SK-N-SH (cell line): ENCODE data around the gene TSPYL4. TPM values are rescaled to one million over a fixed set of nuclear protein-coding genes. Genes with fewer than 3 reads are reported as not detected.

Experiments
- CTCF ChIA-PET: fragments of 300-600, 350-600 bp; formaldehyde crosslinking; extraction: SDS; loops from one replicate; lab custom pipeline; 2021; lab: Yijun Ruan, JAX
- POLR2A ChIA-PET: fragments of 350-600 bp; sonication (Branson Sonifier 250); formaldehyde crosslinking; extraction: SDS; loops from one replicate; lab custom pipeline; 2020; ENCODE audit warnings: antibody characterized with exemption, inconsistent platforms; lab: Yijun Ruan, JAX
- DNase-seq: peaks from one replicate; pipeline ENCODE4 v3.0.0; 2012
- H2AFZ ChIP-seq: fragments of 200-600 bp; sonication (generic); 2 replicates; pipeline ENCODE4 v1.8.1; 2016; ENCODE audit warnings: antibody characterized with exemption, mild to moderate bottlenecking, low read depth
- H3F3A ChIP-seq: fragments of 200-600 bp; sonication (generic); replicated peaks from 2 replicates; pipeline ENCODE3; 2016; ENCODE audit warnings: antibody characterized with exemption, mild to moderate bottlenecking; ENCODE audit not compliant: insufficient read depth
- H3K27ac ChIP-seq, 2 experiments: fragments of 200-500 bp in 1 of 2; fragments of 200-600 bp in 1 of 2; sonication (Bioruptor generic) in 1 of 2; sonication (generic), shearing (Covaris generic) in 1 of 2; 2 replicates each; pipeline versions ENCODE4 v1.5.1 to v1.6.1; 2014 to 2016; ENCODE audit warnings: low read depth in 2 of 2, inconsistent platforms in 1 of 2, low read length in 1 of 2, mild to moderate bottlenecking in 1 of 2, mixed read lengths in 1 of 2
- H3K27me3 ChIP-seq: fragments of 200-600 bp; sonication (generic), shearing (Covaris generic); 2 replicates; pipeline ENCODE4 v1.6.1; 2016; ENCODE audit warnings: mixed run types; ENCODE audit not compliant: insufficient read depth
- H3K36me3 ChIP-seq, 2 experiments: fragments of 200-500 bp in 1 of 2; fragments of 200-600 bp in 1 of 2; sonication (Bioruptor generic) in 1 of 2; sonication (generic) in 1 of 2; replicated peaks in 1 of 2; 2 replicates each; pipeline versions ENCODE3 to v1.5.1; 2014 to 2016; ENCODE audit warnings: low read length in 1 of 2, mild to moderate bottlenecking in 1 of 2; ENCODE audit not compliant: insufficient read depth in 2 of 2, control insufficient read depth in 1 of 2
- H3K4me1 ChIP-seq, 2 experiments: fragments of 200-500 bp in 1 of 2; fragments of 200-600 bp in 1 of 2; sonication (Bioruptor generic) in 1 of 2; sonication (generic), shearing (Covaris generic) in 1 of 2; 2 replicates each; pipeline versions ENCODE4 v1.5.1 to v1.6.1; 2014 to 2016; ENCODE audit warnings: low read depth in 1 of 2, low read length in 1 of 2, mixed run types in 1 of 2; ENCODE audit not compliant: insufficient read depth in 2 of 2, control insufficient read depth in 1 of 2
- H3K4me2 ChIP-seq: fragments of 200-600 bp; sonication (generic), shearing (Covaris generic); 2 replicates; pipeline ENCODE4 v1.6.1; 2017; ENCODE audit warnings: mixed run types
- H3K4me3 ChIP-seq, 2 experiments: fragments of 200-500 bp in 1 of 2; fragments of 200-600 bp in 1 of 2; sonication (Bioruptor generic) in 1 of 2; sonication (generic), shearing (Covaris generic) in 1 of 2; 2 replicates each; pipeline versions ENCODE4 v1.5.1 to v1.8.1; 2014 to 2016; ENCODE audit warnings: low read depth in 2 of 2, inconsistent platforms in 1 of 2, low read length in 1 of 2, mild to moderate bottlenecking in 1 of 2, mixed read lengths in 1 of 2, moderate library complexity in 1 of 2
- H3K79me2 ChIP-seq: fragments of 200-600 bp; sonication (generic); 2 replicates; pipeline ENCODE4 v1.8.1; 2017; ENCODE audit warnings: mild to moderate bottlenecking; ENCODE audit not compliant: insufficient read depth
- H3K9ac ChIP-seq: fragments of 200-600 bp; sonication (generic); 2 replicates; pipeline ENCODE4 v1.6.1; 2017; ENCODE audit warnings: mixed run types
- H3K9me2 ChIP-seq: fragments of 200-600 bp; sonication (generic); 2 replicates; pipeline ENCODE4 v1.6.1; 2017; ENCODE audit warnings: mixed run types
- H3K9me3 ChIP-seq: fragments of 200-600 bp; sonication (generic); 2 replicates; pipeline ENCODE4 v1.6.1; 2017; ENCODE audit warnings: mixed run types, mild to moderate bottlenecking, moderate library complexity
- H4K20me1 ChIP-seq: fragments of 200-600 bp; sonication (generic); 2 replicates; pipeline ENCODE4 v1.6.1; 2017; ENCODE audit warnings: mild to moderate bottlenecking, mixed run types; ENCODE audit not compliant: insufficient read depth
- ELF1 ChIP-seq: IDR thresholded peaks from 2 replicates; pipeline ENCODE4 v1.4.0; 2012
- EP300 ChIP-seq, 2 experiments: IDR thresholded peaks; 2 replicates each; pipeline versions ENCODE4 v1.4.0 to v1.6.1; 2012; ENCODE audit warnings: borderline replicate concordance in 1 of 2, low read depth in 1 of 2, low read length in 1 of 2
- EZH2phosphoT487 ChIP-seq: fragments of 200-600 bp; sonication (generic); IDR thresholded peaks from 2 replicates; pipeline ENCODE4 v1.6.1; 2017; ENCODE audit warnings: low read depth, mixed run types, mild to moderate bottlenecking, antibody characterized with exemption, moderate library complexity, borderline replicate concordance
- FOXJ3 ChIP-seq: sonication (generic); formaldehyde crosslinking; IDR thresholded peaks from 2 replicates; pipeline ENCODE4 v1.5.1; 2020; ENCODE audit warnings: mild to moderate bottlenecking, missing genetic modification reagents
- FOXM1 ChIP-seq: IDR thresholded peaks from 2 replicates; pipeline ENCODE4 v1.4.0; 2012; ENCODE audit warnings: low read depth, mild to moderate bottlenecking
- GATA2 ChIP-seq: sonication (generic); formaldehyde crosslinking; IDR thresholded peaks from 2 replicates; pipeline ENCODE4 v1.5.0; 2020; ENCODE audit warnings: mild to moderate bottlenecking, missing genetic modification reagents
- IRF3 ChIP-seq: fragments of 150-350 bp; IDR thresholded peaks from 2 replicates; pipeline ENCODE4 v1.6.1; 2016; ENCODE audit warnings: mild to moderate bottlenecking, low read depth, low read length
- JUND ChIP-seq: IDR thresholded peaks from 2 replicates; pipeline ENCODE4 v1.4.0; 2012
- NFIC ChIP-seq: IDR thresholded peaks from 2 replicates; pipeline ENCODE4 v1.4.0; 2012; ENCODE audit warnings: borderline replicate concordance
- NRF1 ChIP-seq: IDR thresholded peaks from 2 replicates; pipeline ENCODE4 v1.6.1; 2012; ENCODE audit warnings: low read depth, mild to moderate bottlenecking, low read length
- RCOR1 ChIP-seq: fragments of 150-350 bp; IDR thresholded peaks from 2 replicates; pipeline ENCODE4 v1.6.1; 2017; ENCODE audit warnings: antibody characterized with exemption, low read length
- SIN3A ChIP-seq: IDR thresholded peaks from 2 replicates; pipeline ENCODE4 v1.6.1; 2012; ENCODE audit warnings: low read depth, mild to moderate bottlenecking, low read length, moderate library complexity, borderline replicate concordance
- SMC3 ChIP-seq: IDR thresholded peaks from 2 replicates; pipeline ENCODE4 v1.6.1; 2012; ENCODE audit warnings: low read depth, low read length, improper control_type of control experiment
- TEAD4 ChIP-seq: IDR thresholded peaks from 2 replicates; pipeline ENCODE4 v1.4.0; 2012; ENCODE audit warnings: mild to moderate bottlenecking, borderline replicate concordance; ENCODE audit not compliant: insufficient read depth
- USF1 ChIP-seq: IDR thresholded peaks from 2 replicates; pipeline ENCODE4 v1.4.0; 2012; ENCODE audit warnings: low read depth, borderline replicate concordance
- YY1 ChIP-seq: IDR thresholded peaks from 2 replicates; pipeline ENCODE4 v1.4.0; 2012; ENCODE audit warnings: low read depth, mild to moderate bottlenecking
- WGBS: methylation state at CpG from one replicate; pipeline ENCODE4 v1.1.6; 2017; ENCODE audit warnings: low lambda C conversion rate; 5-methylcytosine and 5-hydroxymethylcytosine counted together
- polyA plus RNA-seq, 3 experiments: library from polyadenylated mRNA; depleted of rRNA; stranded (reverse); fragments of >200 nt; gene quantifications; 2 replicates each; pipeline ENCODE4 v1.2.3, GENCODE V29; 2012
- TF ChIP-seq, protein P1 (sequence below): fragments of 150-350 bp; IDR thresholded peaks from 2 replicates; pipeline ENCODE4 v1.6.1; 2017; ENCODE audit warnings: antibody characterized with exemption, low read length, low read depth, borderline replicate concordance
- TF ChIP-seq, protein P2 (sequence below): fragments of 200-600 bp; sonication (generic); IDR thresholded peaks from 2 replicates; pipeline ENCODE4 v1.6.1; 2017; ENCODE audit warnings: antibody characterized with exemption, mild to moderate bottlenecking, moderate library complexity

The TSPYL4 gene
- polyA plus RNA-seq, 1 of the 3 experiments (the other 2 are of a cell fraction) = 29.1 TPM

DNA sequence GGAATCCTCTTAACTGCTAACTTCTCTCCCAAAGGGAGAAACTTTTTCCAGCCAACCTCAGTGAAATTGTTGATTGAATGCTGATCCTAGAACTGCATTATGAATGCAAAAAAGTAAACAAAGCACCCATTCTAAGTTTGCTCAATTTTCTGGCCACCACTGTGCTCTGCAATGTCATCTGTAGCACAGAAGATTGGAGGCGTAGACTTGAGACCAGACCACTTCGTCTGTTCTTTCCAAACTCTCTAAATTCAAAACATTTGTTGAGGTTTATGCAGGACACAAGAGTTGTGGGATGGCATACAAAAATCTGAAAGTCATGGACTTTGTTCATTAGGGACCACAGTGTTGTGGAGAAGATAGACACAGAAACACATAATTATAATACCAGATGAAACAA, 36.9 kb upstream of the TSPYL4 start (continued):
- TF ChIP-seq, protein P1, sequence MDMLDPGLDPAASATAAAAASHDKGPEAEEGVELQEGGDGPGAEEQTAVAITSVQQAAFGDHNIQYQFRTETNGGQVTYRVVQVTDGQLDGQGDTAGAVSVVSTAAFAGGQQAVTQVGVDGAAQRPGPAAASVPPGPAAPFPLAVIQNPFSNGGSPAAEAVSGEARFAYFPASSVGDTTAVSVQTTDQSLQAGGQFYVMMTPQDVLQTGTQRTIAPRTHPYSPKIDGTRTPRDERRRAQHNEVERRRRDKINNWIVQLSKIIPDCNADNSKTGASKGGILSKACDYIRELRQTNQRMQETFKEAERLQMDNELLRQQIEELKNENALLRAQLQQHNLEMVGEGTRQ = no peak
- TF ChIP-seq NFIC (no peak), ELF1 (no peak), FOXM1 (no peak), EP300 (IDR thresholded peaks at IDR 0.05; ENCODE audit: borderline replicate concordance in 1 of 2, low read depth in 1 of 2, low read length in 1 of 2) (no peak), NRF1 (no peak), FOXJ3 (CRISPR knock-in tag) (no peak), SMC3 (no peak)

DNA sequence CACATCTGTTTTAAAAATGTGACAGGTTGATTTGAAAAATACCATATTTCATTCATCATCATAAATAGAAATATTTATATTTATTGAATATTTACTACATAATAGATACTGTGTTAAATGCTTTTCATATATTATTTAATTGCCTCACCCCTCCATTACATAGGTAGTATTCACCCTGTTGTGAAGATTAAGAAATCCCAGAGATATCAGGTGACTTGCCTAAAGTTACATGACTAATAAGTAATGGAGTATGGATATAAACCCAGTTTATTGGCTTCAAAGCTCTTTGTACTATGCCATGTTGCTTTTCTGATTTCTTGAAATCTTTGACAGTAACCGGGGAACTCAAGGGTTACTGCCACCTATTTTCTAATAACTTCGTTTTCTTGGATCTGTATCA, 36.0 kb upstream of the TSPYL4 start:
- Histone ChIP-seq H3K4me2 (no peak overlapping the region), H3K4me3 (no peak overlapping the region), H3F3A (no peaks in the 10 kb centered on the region), H3K9ac (no peak overlapping the region), H3K27me3 (no peaks in the 10 kb centered on the region), H3K27ac (no peak overlapping the region), H3K36me3 (no peaks in the 10 kb centered on the region), H4K20me1 (no peaks in the 10 kb centered on the region), H3K9me3 (no peaks in the 10 kb centered on the region), H3K79me2 (no peaks in the 10 kb centered on the region), H3K9me2 (no peaks in the 10 kb centered on the region), H2AFZ (no peak overlapping the region), H3K4me1 (no peaks in the 10 kb centered on the region)
- WGBS = 74% methylated on average over 2 of the region's 2 CpGs
- POLR2A ChIA-PET = no interaction called here
- no peak for DNase-seq
- TF ChIP-seq NFIC = no peak
- TF ChIP-seq JUND = no peak
- no peak for TF ChIP-seq GATA2
- TF ChIP-seq, protein P2, sequence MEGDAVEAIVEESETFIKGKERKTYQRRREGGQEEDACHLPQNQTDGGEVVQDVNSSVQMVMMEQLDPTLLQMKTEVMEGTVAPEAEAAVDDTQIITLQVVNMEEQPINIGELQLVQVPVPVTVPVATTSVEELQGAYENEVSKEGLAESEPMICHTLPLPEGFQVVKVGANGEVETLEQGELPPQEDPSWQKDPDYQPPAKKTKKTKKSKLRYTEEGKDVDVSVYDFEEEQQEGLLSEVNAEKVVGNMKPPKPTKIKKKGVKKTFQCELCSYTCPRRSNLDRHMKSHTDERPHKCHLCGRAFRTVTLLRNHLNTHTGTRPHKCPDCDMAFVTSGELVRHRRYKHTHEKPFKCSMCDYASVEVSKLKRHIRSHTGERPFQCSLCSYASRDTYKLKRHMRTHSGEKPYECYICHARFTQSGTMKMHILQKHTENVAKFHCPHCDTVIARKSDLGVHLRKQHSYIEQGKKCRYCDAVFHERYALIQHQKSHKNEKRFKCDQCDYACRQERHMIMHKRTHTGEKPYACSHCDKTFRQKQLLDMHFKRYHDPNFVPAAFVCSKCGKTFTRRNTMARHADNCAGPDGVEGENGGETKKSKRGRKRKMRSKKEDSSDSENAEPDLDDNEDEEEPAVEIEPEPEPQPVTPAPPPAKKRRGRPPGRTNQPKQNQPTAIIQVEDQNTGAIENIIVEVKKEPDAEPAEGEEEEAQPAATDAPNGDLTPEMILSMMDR = no peak
- no peak for TF ChIP-seq EZH2phosphoT487
- no peak for TF ChIP-seq SIN3A
- TF ChIP-seq USF1 = no peak
- TF ChIP-seq, protein P1 = no peak
- TF ChIP-seq YY1 = no peak
- no peak for TF ChIP-seq EP300 (IDR thresholded peaks at IDR 0.05; ENCODE audit: borderline replicate concordance in 1 of 2, low read depth in 1 of 2, low read length in 1 of 2)
- no peak for TF ChIP-seq RCOR1
- no peak for TF ChIP-seq TEAD4
- no peak for TF ChIP-seq FOXJ3 (CRISPR knock-in tag)
- TF ChIP-seq IRF3 = no peak
- CTCF ChIA-PET = interaction anchor here (0.7 to 3.3 kb wide), 5 partner anchors 11 to 271 kb away, joined by 3 to 55 read pairs (median 6); partner anchors contain the start of gene TSPYL1
